Spinal cord (tissue), 10 donors: ENCODE data around the gene OTUD5. TPM values are rescaled to one million over a fixed set of nuclear protein-coding genes. Genes with fewer than 3 reads are reported as not detected.
"Not testable (repeated sequence)": the region's sequence is repeated elsewhere in the genome, so short reads cannot be mapped to it uniquely, and the experiment has no call there.

Experiments
- DNase-seq, 6 donors: peaks; one replicate each; pipeline versions ENCODE4 v3.0.0 to v3.0.0-alpha.2; 2013 to 2015; ENCODE audit warnings: low spot score in 6 of 6, low read depth in 4 of 6
- H3K27ac ChIP-seq: one replicate; pipeline ENCODE4 v1.5.1; 2013; ENCODE audit warnings: low read depth, low read length, control low read depth
- H3K27me3 ChIP-seq: one replicate; pipeline ENCODE4 v1.6.1; 2013; ENCODE audit warnings: low read length; ENCODE audit not compliant: control insufficient read depth, insufficient read depth
- H3K36me3 ChIP-seq: one replicate; pipeline ENCODE4 v1.6.1; 2013; ENCODE audit warnings: low read length; ENCODE audit not compliant: control insufficient read depth, insufficient read depth
- H3K4me1 ChIP-seq: one replicate; pipeline ENCODE4 v1.6.1; 2013; ENCODE audit warnings: low read length; ENCODE audit not compliant: control insufficient read depth, insufficient read depth
- H3K4me3 ChIP-seq: one replicate; pipeline ENCODE4 v1.5.1; 2013; ENCODE audit warnings: low read depth, low read length, control low read depth
- H3K9me3 ChIP-seq: one replicate; pipeline ENCODE4 v1.6.1; 2013; ENCODE audit warnings: low read length; ENCODE audit not compliant: control insufficient read depth, insufficient read depth
- WGBS: methylation state at CpG from one replicate; pipeline ENCODE4 v1.1.5; 2013; ENCODE audit warnings: missing lambda C conversion rate; ENCODE audit not compliant: insufficient coverage; 5-methylcytosine and 5-hydroxymethylcytosine counted together
- polyA plus RNA-seq, 2 donors: library from polyadenylated mRNA; unstranded; fragments of 120-200 nt; gene quantifications; one replicate each; pipeline ENCODE4 v1.2.1, GENCODE V29; 2013; ENCODE audit not compliant: insufficient read length in 2 of 2
- total RNA-seq, 2 donors: library from RNA; depleted of rRNA in 1 of 2; stranded (reverse); fragments of 120-200 nt in 1 of 2; fragments of >200 nt in 1 of 2; gene quantifications; one replicate each; pipeline versions ENCODE4 v1.2.3 to v1.2.4, GENCODE V29; 2013 to 2014
- donor health status: healthy.

OTUD5 gene
- total and polyA plus RNA-seq, 4 donors = 27.9 to 81.4 (median 54.8) TPM

GRCh38 chrX:48893556-48894348, 63.7 kb downstream of the OTUD5 start:
- peaks cover 12% of the 10 kb centered on the region for H3K36me3 ChIP-seq
- H3K4me1 ChIP-seq = peaks cover 20% of the 10 kb centered on the region
- H3K27ac ChIP-seq = no peak overlapping the region
- no peak for DNase-seq
- no peaks in the 10 kb centered on the region for H3K27me3 ChIP-seq
- H3K9me3 ChIP-seq = no peaks in the 10 kb centered on the region
- WGBS = 81% methylated on average over 15 of the region's 16 CpGs
- H3K4me3 ChIP-seq = no peak overlapping the region

- Histone ChIP-seq H3K9me3 (no peaks in the 10 kb centered on the region), H3K4me3 (no peak overlapping the region), H3K27me3 (no peaks in the 10 kb centered on the region), H3K27ac (no peak overlapping the region), H3K36me3 (peaks cover 12% of the 10 kb centered on the region), H3K4me1 (peaks cover 18% of the 10 kb centered on the region)
- 100% methylated on average over 1 of the region's 4 CpGs for WGBS
- DNase-seq = no peak
Observed at GRCh38 chrX:48892896-48893295, 64.5 kb downstream of the OTUD5 start.

- Histone ChIP-seq H3K4me3 (peak overlapping the region; percentile 42), H3K4me1 (peaks cover 17% of the 10 kb centered on the region), H3K36me3 (peaks cover 12% of the 10 kb centered on the region), H3K27me3 (no peaks in the 10 kb centered on the region), H3K27ac (peak overlapping the region; percentile 15), H3K9me3 (no peaks in the 10 kb centered on the region)
- WGBS = 29% methylated on average over 68 of the region's 68 CpGs
- peak in 4 of 6 donors; percentile 47 to 91 (median 74) for DNase-seq
Observed at GRCh38 chrX:48891402-48892288, 65.8 kb downstream of the OTUD5 start.

- Histone ChIP-seq H3K27ac (no peak overlapping the region), H3K4me3 (peak overlapping the region; percentile 24), H3K36me3 (peaks cover 12% of the 10 kb centered on the region), H3K27me3 (no peaks in the 10 kb centered on the region), H3K9me3 (no peaks in the 10 kb centered on the region), H3K4me1 (peaks cover 10% of the 10 kb centered on the region)
- WGBS = 22% methylated on average over 29 of the region's 35 CpGs
- no peak for DNase-seq
Observed at GRCh38 chrX:48890934-48891401, 66.4 kb downstream of the OTUD5 start.

GRCh38 chrX:48890296-48890925, 67.0 kb downstream of the OTUD5 start:
- peak in 2 of 6 donors; percentile 31 to 34 for DNase-seq
- Histone ChIP-seq H3K27ac (no peak overlapping the region), H3K27me3 (no peaks in the 10 kb centered on the region), H3K9me3 (no peaks in the 10 kb centered on the region), H3K4me1 (peaks cover 8% of the 10 kb centered on the region), H3K4me3 (peak overlapping the region; percentile 24), H3K36me3 (peaks cover 12% of the 10 kb centered on the region)
- WGBS = 49% methylated on average over 13 of the region's 15 CpGs

GRCh38 chrX:48886586-48886985, 70.8 kb downstream of the OTUD5 start:
- H3K27me3 ChIP-seq, H3K27ac ChIP-seq, DNase-seq, H3K4me3 ChIP-seq, H3K9me3 ChIP-seq, H3K4me1 ChIP-seq, H3K36me3 ChIP-seq: not testable (repeated sequence)
- WGBS = 89% methylated on average over 2 of the region's 5 CpGs

GRCh38 chrX:48883729-48884128, 73.7 kb downstream of the OTUD5 start:
- no peak overlapping the region for H3K4me3 ChIP-seq

GRCh38 chrX:48876944-48877343, 80.5 kb downstream of the OTUD5 start:
- H3K27me3 ChIP-seq, H3K4me1 ChIP-seq, H3K4me3 ChIP-seq, H3K9me3 ChIP-seq, H3K27ac ChIP-seq, DNase-seq, H3K36me3 ChIP-seq: not testable (repeated sequence)
- WGBS = no CpG with 5 or more reads among the region's 4 CpGs

More at GRCh38 chrX:48883729-48884128, 73.7 kb downstream of the OTUD5 start:
- H3K9me3 ChIP-seq = no peaks in the 10 kb centered on the region
- H3K36me3 ChIP-seq = no peaks in the 10 kb centered on the region
- no peaks in the 10 kb centered on the region for H3K4me1 ChIP-seq
- no peak for DNase-seq
- no peak overlapping the region for H3K27ac ChIP-seq
- no peaks in the 10 kb centered on the region for H3K27me3 ChIP-seq
- 69% methylated on average over 8 of the region's 10 CpGs for WGBS
